ENCODE results near the gene CFL1. TPM values are rescaled to one million over a fixed set of nuclear protein-coding genes. Genes with fewer than 3 reads are reported as not detected.

CFL1 gene
- total and polyA plus RNA-seq, 5 donors, result 285 to 470 (median 389) TPM

DNA sequence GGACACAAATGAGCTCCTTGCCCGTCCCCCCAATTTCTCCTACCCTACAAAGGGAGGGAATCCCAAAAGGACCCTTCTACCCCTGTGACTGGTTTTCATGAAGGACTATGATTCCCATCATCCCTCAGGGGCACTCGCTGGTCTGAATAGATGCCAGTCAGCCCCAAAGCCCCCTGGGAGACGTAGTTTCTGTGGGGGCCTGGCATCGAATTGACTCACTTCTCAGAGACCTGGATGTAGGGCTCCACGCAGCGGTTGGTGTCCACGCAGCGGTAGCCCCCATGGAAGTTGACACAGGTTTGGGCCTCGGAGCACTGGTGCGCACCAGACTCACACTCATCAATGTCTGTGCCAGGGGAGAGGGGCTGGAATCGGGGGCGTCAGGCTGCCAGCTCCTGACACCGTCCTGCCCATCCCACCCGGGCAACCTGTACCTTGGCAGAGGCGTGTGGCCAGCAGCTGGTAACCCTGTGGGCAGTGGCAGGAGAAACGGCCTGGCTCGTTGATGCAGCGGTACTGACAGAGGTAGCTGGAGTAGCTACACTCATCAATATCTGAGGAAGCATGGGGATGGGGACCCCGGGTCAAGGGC is 10.2 kb upstream of the CFL1 start:
- intact Hi-C loops (cut with DNase I), result no loop called here
- DNase-seq (peak; percentile 25 to 66 (median 64)), ATAC-seq (no peak)
- Histone ChIP-seq H3K9me3 (ENCODE audit: control insufficient read depth, low read length) (no peaks in the 10 kb centered on the region), H3K4me3 (ENCODE audit: low read length) (no peak overlapping the region), H3K27me3 (ENCODE audit: control insufficient read depth, insufficient read depth) (no peaks in the 10 kb centered on the region), H3K27ac (ENCODE audit: low read length) (no peak overlapping the region), H3K4me1 (ENCODE audit: control insufficient read depth, insufficient read depth, low read length) (peaks cover 5% of the 10 kb centered on the region)
- 84% methylated on average over 19 of the region's 19 CpGs for WGBS

- Histone ChIP-seq H3K27ac (ENCODE audit: low read length) (no peak overlapping the region), H3K4me1 (ENCODE audit: control insufficient read depth, insufficient read depth, low read length) (peaks cover 5% of the 10 kb centered on the region), H3K27me3 (ENCODE audit: control insufficient read depth, insufficient read depth) (no peaks in the 10 kb centered on the region), H3K9me3 (ENCODE audit: control insufficient read depth, low read length) (no peaks in the 10 kb centered on the region), H3K4me3 (ENCODE audit: low read length) (no peak overlapping the region)
- ATAC-seq, result no peak
- 54% methylated on average over 29 of the region's 29 CpGs for WGBS
- intact Hi-C loops (cut with DNase I), result no loop called here
- peak; percentile 28 to 78 (median 75) for DNase-seq
Measured at GRCh38 chr11:65867284-65868071, 9.5 kb upstream of the CFL1 start.

- intact Hi-C loops (cut with DNase I), result no loop called here
- Histone ChIP-seq H3K27ac (ENCODE audit: low read length) (no peak overlapping the region), H3K9me3 (ENCODE audit: control insufficient read depth, low read length) (no peaks in the 10 kb centered on the region), H3K27me3 (ENCODE audit: control insufficient read depth, insufficient read depth) (no peaks in the 10 kb centered on the region), H3K4me1 (ENCODE audit: control insufficient read depth, insufficient read depth, low read length) (peaks cover 5% of the 10 kb centered on the region), H3K4me3 (ENCODE audit: low read length) (no peak overlapping the region)
- DNase-seq (peak; percentile 17 to 60 (median 57)), ATAC-seq (no peak)
- WGBS, result 80% methylated on average over 21 of the region's 21 CpGs
Measured at GRCh38 chr11:65866509-65867283, 8.7 kb upstream of the CFL1 start.

- peaks cover 2% of the 10 kb centered on the region for H3K4me1 ChIP-seq (ENCODE audit: control insufficient read depth, insufficient read depth, low read length)
- ATAC-seq (no peak), DNase-seq (peak; percentile 8 to 46 (median 46))
- H3K4me3 ChIP-seq (ENCODE audit: low read length), result no peak overlapping the region
- no peaks in the 10 kb centered on the region for H3K27me3 ChIP-seq (ENCODE audit: control insufficient read depth, insufficient read depth)
- no peaks in the 10 kb centered on the region for H3K9me3 ChIP-seq (ENCODE audit: control insufficient read depth, low read length)
- WGBS, result 73% methylated on average over 9 of the region's 9 CpGs
- intact Hi-C loops (cut with DNase I), result no loop called here
- no peak overlapping the region for H3K27ac ChIP-seq (ENCODE audit: low read length)
Measured at GRCh38 chr11:65865550-65866172, 7.7 kb upstream of the CFL1 start.

- DNase-seq (peak; percentile 11 to 49 (median 46)), ATAC-seq (no peak)
- no peak overlapping the region for H3K27ac ChIP-seq (ENCODE audit: low read length)
- intact Hi-C loops (cut with DNase I), result no loop called here
- H3K9me3 ChIP-seq (ENCODE audit: control insufficient read depth, low read length), result no peaks in the 10 kb centered on the region
- H3K4me1 ChIP-seq (ENCODE audit: control insufficient read depth, insufficient read depth, low read length), result peaks cover 3% of the 10 kb centered on the region
- H3K4me3 ChIP-seq (ENCODE audit: low read length), result no peak overlapping the region
- 77% methylated on average over 18 of the region's 18 CpGs for WGBS
- no peaks in the 10 kb centered on the region for H3K27me3 ChIP-seq (ENCODE audit: control insufficient read depth, insufficient read depth)
Measured at GRCh38 chr11:65864706-65865471, 6.9 kb upstream of the CFL1 start.

DNA sequence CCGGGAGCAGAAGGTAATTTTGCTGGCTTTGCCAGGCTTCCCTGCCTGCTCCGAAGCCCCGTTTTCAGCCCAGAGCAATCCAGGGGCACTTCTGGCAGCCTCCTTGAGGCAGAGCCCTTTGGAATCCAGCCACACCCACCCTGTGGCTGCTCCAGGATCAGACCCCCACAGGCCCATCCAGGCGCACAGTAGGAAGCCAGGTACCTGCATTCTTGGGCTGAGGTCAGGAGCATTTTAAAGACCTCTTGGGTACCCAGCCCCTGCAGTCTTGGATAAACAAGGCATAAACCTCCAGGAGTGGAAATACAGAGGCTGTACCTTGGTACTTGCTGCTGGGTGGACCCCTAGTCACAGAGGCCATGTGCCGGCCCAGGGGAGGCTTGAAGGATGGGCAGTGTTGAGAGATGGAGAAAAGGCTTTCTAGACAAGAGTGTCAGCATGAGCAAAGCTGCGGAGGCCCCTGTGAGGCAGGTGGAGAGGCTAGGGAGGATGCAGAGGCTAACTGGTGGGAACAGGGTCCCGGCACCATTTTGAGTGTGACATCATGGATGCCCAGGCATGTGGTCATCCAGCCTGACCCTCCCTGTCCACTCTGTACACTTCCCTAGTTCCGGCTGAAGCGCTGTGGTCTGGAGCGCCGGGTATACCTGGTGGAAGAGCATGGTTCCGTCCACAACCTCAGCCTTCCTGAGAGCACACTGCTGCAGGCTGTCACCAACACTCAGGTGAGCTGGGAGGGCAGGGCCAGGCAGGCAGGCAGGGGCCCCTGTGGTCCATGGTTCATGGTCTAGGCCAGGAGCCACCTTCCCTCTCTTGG is 6.1 kb upstream of the CFL1 start:
- H3K4me1 ChIP-seq (ENCODE audit: control insufficient read depth, insufficient read depth, low read length), result peaks cover 5% of the 10 kb centered on the region
- no peaks in the 10 kb centered on the region for H3K9me3 ChIP-seq (ENCODE audit: control insufficient read depth, low read length)
- intact Hi-C loops (cut with DNase I), result no loop called here
- 84% methylated on average over 12 of the region's 12 CpGs for WGBS
- no peak overlapping the region for H3K4me3 ChIP-seq (ENCODE audit: low read length)
- DNase-seq, result peak; percentile 14 to 31 (median 19)
- ATAC-seq, result no peak
- no peaks in the 10 kb centered on the region for H3K27me3 ChIP-seq (ENCODE audit: control insufficient read depth, insufficient read depth)
- no peak overlapping the region for H3K27ac ChIP-seq (ENCODE audit: low read length)

GRCh38 chr11:65862941-65863888 is 5.2 kb upstream of the CFL1 start:
- Histone ChIP-seq H3K9me3 (ENCODE audit: control insufficient read depth, low read length) (no peaks in the 10 kb centered on the region), H3K27ac (ENCODE audit: low read length) (no peak overlapping the region), H3K27me3 (ENCODE audit: control insufficient read depth, insufficient read depth) (no peaks in the 10 kb centered on the region), H3K4me1 (ENCODE audit: control insufficient read depth, insufficient read depth, low read length) (peaks cover 5% of the 10 kb centered on the region), H3K4me3 (ENCODE audit: low read length) (no peak overlapping the region)
- 85% methylated on average over 24 of the region's 24 CpGs for WGBS
- DNase-seq (peak; percentile 28 to 74 (median 55)), ATAC-seq (no peak)
- intact Hi-C loops (cut with DNase I), result no loop called here

- DNase-seq (peak; percentile 13 to 62 (median 54)), ATAC-seq (no peak)
- Histone ChIP-seq H3K27me3 (ENCODE audit: control insufficient read depth, insufficient read depth) (no peaks in the 10 kb centered on the region), H3K4me3 (ENCODE audit: low read length) (no peak overlapping the region), H3K4me1 (ENCODE audit: control insufficient read depth, insufficient read depth, low read length) (peaks cover 5% of the 10 kb centered on the region), H3K9me3 (ENCODE audit: control insufficient read depth, low read length) (no peaks in the 10 kb centered on the region), H3K27ac (ENCODE audit: low read length) (no peak overlapping the region)
- WGBS, result 72% methylated on average over 5 of the region's 5 CpGs
- intact Hi-C loops (cut with DNase I), result no loop called here
Measured at GRCh38 chr11:65862191-65862735, 4.3 kb upstream of the CFL1 start.
